ENCODE data around the gene CITED4. TPM values are rescaled to one million over a fixed set of nuclear protein-coding genes. Genes with fewer than 3 reads are reported as not detected.

The CITED4 gene
- total and polyA plus RNA-seq, 9 of the 15 experiments (the other 6 are each of a cell fraction or from before 2014, with no cell fraction given): 0.11 to 1.2 (median 0.17) TPM; not detected in 2

DNA sequence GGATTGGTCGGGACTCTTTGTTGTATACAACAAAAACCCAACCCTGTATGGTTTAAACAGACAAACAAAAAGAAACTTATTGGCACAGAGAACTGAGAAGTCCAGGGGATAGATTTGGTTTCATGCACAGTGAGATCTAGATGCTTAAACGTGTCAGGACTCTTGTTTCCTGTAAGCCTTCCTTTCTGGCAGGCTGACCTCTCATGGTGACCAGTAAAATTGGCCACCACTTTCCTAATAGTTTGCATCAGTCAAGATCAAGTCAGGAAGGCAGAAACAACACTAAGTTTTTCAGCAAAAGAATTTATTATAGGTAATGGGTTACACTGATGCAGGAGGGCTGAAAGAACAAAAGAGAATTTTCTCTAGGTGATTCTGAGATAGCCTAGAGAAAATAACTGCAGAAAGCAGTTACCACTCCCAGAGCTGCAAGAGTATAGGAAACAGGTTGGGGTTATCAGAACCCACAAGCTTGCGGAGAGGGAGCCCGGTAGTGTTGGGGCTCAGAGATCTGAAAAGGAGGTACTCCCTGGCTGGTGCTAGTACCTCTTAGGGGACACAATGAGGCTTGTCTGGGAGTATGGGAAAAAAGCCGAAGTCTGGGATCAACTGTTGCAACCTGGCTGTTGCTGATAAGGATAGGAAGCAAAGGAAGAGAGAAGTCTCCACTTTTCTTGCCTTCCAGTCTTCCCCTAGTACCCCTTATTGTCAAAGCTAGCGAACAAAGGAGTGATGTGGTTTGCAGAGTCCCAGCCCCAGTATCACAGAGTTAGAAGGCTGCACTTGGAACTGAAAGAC lies 21.4 kb downstream of the CITED4 start (continued):
- TF ChIP-seq SMARCC2 (IDR thresholded peaks at IDR 0.05; ENCODE audit: low read depth) (peak; percentile 74), SOX6 (IDR thresholded peaks at IDR 0.05) (peak; percentile 98), RFX1 (IDR thresholded peaks at IDR 0.05) (no peak), SREBF1 (IDR thresholded peaks at IDR 0.05; ENCODE audit: borderline replicate concordance, low read depth, low read length) (no peak), MAFG (tag; conservative IDR thresholded peaks at IDR 0.05) (no peak), NRF1 (conservative IDR thresholded peaks at IDR 0.05 in 1 of 2, IDR thresholded peaks at IDR 0.05 in 1 of 2) (no peak; a peak in 1 of 4 replicates), MLX (CRISPR knock-in tag; conservative IDR thresholded peaks at IDR 0.05) (no peak), ZKSCAN3 (CRISPR knock-in tag; IDR thresholded peaks at IDR 0.05) (no peak), FOXM1 (IDR thresholded peaks at IDR 0.05; ENCODE audit: low read depth) (peak; percentile 59), FOXM1 (CRISPR knock-in tag; IDR thresholded peaks at IDR 0.05; ENCODE audit: low read depth) (no peak), SETDB1 (IDR thresholded peaks at IDR 0.05; ENCODE audit: low read length) (no peak), E2F3 (CRISPR knock-in tag; IDR thresholded peaks at IDR 0.05) (no peak), ZNF778 (CRISPR knock-in tag; IDR thresholded peaks at IDR 0.05) (no peak), TRIM24 (IDR thresholded peaks at IDR 0.05) (peak in 1 of 2 experiments; percentile 70; a peak in 2 of 4 replicates), COPS2 (conservative IDR thresholded peaks at IDR 0.05) (no peak), ELF2 (CRISPR knock-in tag; IDR thresholded peaks at IDR 0.05) (no peak), ZNF398 (CRISPR knock-in tag; IDR thresholded peaks at IDR 0.05) (no peak), CBX5 (IDR thresholded peaks at IDR 0.05; ENCODE audit: borderline replicate concordance, low read depth) (no peak)
- TF ChIP-seq, protein P1, sequence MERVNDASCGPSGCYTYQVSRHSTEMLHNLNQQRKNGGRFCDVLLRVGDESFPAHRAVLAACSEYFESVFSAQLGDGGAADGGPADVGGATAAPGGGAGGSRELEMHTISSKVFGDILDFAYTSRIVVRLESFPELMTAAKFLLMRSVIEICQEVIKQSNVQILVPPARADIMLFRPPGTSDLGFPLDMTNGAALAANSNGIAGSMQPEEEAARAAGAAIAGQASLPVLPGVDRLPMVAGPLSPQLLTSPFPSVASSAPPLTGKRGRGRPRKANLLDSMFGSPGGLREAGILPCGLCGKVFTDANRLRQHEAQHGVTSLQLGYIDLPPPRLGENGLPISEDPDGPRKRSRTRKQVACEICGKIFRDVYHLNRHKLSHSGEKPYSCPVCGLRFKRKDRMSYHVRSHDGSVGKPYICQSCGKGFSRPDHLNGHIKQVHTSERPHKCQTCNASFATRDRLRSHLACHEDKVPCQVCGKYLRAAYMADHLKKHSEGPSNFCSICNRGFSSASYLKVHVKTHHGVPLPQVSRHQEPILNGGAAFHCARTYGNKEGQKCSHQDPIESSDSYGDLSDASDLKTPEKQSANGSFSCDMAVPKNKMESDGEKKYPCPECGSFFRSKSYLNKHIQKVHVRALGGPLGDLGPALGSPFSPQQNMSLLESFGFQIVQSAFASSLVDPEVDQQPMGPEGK (CRISPR knock-in tag; IDR thresholded peaks at IDR 0.05; ENCODE audit: borderline replicate concordance): no peak
- TF ChIP-seq, protein P2, sequence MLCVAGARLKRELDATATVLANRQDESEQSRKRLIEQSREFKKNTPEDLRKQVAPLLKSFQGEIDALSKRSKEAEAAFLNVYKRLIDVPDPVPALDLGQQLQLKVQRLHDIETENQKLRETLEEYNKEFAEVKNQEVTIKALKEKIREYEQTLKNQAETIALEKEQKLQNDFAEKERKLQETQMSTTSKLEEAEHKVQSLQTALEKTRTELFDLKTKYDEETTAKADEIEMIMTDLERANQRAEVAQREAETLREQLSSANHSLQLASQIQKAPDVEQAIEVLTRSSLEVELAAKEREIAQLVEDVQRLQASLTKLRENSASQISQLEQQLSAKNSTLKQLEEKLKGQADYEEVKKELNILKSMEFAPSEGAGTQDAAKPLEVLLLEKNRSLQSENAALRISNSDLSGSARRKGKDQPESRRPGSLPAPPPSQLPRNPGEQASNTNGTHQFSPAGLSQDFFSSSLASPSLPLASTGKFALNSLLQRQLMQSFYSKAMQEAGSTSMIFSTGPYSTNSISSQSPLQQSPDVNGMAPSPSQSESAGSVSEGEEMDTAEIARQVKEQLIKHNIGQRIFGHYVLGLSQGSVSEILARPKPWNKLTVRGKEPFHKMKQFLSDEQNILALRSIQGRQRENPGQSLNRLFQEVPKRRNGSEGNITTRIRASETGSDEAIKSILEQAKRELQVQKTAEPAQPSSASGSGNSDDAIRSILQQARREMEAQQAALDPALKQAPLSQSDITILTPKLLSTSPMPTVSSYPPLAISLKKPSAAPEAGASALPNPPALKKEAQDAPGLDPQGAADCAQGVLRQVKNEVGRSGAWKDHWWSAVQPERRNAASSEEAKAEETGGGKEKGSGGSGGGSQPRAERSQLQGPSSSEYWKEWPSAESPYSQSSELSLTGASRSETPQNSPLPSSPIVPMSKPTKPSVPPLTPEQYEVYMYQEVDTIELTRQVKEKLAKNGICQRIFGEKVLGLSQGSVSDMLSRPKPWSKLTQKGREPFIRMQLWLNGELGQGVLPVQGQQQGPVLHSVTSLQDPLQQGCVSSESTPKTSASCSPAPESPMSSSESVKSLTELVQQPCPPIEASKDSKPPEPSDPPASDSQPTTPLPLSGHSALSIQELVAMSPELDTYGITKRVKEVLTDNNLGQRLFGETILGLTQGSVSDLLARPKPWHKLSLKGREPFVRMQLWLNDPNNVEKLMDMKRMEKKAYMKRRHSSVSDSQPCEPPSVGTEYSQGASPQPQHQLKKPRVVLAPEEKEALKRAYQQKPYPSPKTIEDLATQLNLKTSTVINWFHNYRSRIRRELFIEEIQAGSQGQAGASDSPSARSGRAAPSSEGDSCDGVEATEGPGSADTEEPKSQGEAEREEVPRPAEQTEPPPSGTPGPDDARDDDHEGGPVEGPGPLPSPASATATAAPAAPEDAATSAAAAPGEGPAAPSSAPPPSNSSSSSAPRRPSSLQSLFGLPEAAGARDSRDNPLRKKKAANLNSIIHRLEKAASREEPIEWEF (CRISPR knock-in tag; IDR thresholded peaks at IDR 0.05): no peak

Measured in K562 (cell line).